H1 (cell line): ENCODE data around the gene TEX2. TPM values are rescaled to one million over a fixed set of nuclear protein-coding genes. Genes with fewer than 3 reads are reported as not detected.

Experiments
- CTCF ChIA-PET: fragments of 300-600 bp; sonication (Branson Sonifier 250); formaldehyde crosslinking; loops from one replicate; lab custom pipeline; 2021; ENCODE audit not compliant: partially characterized antibody; lab: Charles Lee
- POLR2A ChIA-PET: fragments of 300-600 bp; sonication (Branson Sonifier 250); formaldehyde crosslinking; loops from one replicate; lab custom pipeline; 2021; ENCODE audit warnings: inconsistent platforms; ENCODE audit not compliant: partially characterized antibody; lab: Charles Lee
- DNase-seq, 2 experiments: peaks; one replicate each; pipeline versions ENCODE4 v3.0.0 to v3.0.0-alpha.2; 2010 to 2022; ENCODE audit warnings: low spot score in 2 of 2, low read depth in 1 of 2, mixed read lengths in 1 of 2
- FAIRE-seq: peaks from 2 replicates; lab custom pipeline; 2011; peaks lifted over from hg19 to GRCh38; lab: Jason Lieb, UNC
- H2AFZ ChIP-seq: 2 replicates; pipeline ENCODE4 v1.8.1; 2012; ENCODE audit warnings: low read length, inconsistent platforms
- H2AK5ac ChIP-seq: 2 replicates; pipeline ENCODE4 v1.6.1; 2013; ENCODE audit warnings: low read depth, low read length
- H2BK120ac ChIP-seq: replicated peaks from 2 replicates; pipeline ENCODE3; 2013; ENCODE audit warnings: low read depth, low read length, inconsistent platforms
- H2BK12ac ChIP-seq: 2 replicates; pipeline ENCODE4 v1.6.1; 2013; ENCODE audit warnings: low read depth, low read length
- H2BK15ac ChIP-seq: 2 replicates; pipeline ENCODE4 v1.6.1; 2013; ENCODE audit warnings: low read length
- H2BK20ac ChIP-seq: 2 replicates; pipeline ENCODE4 v1.6.1; 2013; ENCODE audit warnings: low read length
- H2BK5ac ChIP-seq: 2 replicates; pipeline ENCODE4 v1.6.1; 2013; ENCODE audit warnings: low read depth, low read length
- H3K14ac ChIP-seq: 2 replicates; pipeline ENCODE4 v1.6.1; 2013; ENCODE audit warnings: inconsistent platforms; ENCODE audit not compliant: insufficient read length
- H3K18ac ChIP-seq: 2 replicates; pipeline ENCODE4 v1.6.1; 2013; ENCODE audit warnings: low read length; ENCODE audit errors: extremely low read depth
- H3K23ac ChIP-seq: 2 replicates; pipeline ENCODE4 v1.6.1; 2013; ENCODE audit warnings: inconsistent platforms; ENCODE audit not compliant: insufficient read length
- H3K23me2 ChIP-seq: 2 replicates; pipeline ENCODE4 v1.6.1; 2013; ENCODE audit warnings: low read depth, low read length
- H3K27ac ChIP-seq: 2 replicates; pipeline ENCODE4 v1.6.1; 2011; ENCODE audit warnings: low read depth, low read length, inconsistent platforms
- H3K27me3 ChIP-seq, 4 experiments: replicated peaks in 1 of 4; 1 replicate in 1 of 4; 2 replicates in 3 of 4; pipeline versions ENCODE4 v1.6.1 to v1.8.1; 2011 to 2013; ENCODE audit warnings: low read length in 3 of 4, mild to moderate bottlenecking in 3 of 4, inconsistent platforms in 2 of 4, mixed read lengths in 2 of 4, moderate library complexity in 1 of 4; ENCODE audit not compliant: control insufficient read depth in 3 of 4, insufficient read depth in 3 of 4; ENCODE audit errors: extremely low read depth in 1 of 4
- H3K36me3 ChIP-seq, 4 experiments: 2 replicates each; pipeline versions ENCODE4 v1.6.1 to v1.8.1; 2011 to 2013; ENCODE audit warnings: mild to moderate bottlenecking in 4 of 4, low read length in 3 of 4, moderate library complexity in 2 of 4, control low read depth in 1 of 4, inconsistent platforms in 1 of 4; ENCODE audit not compliant: insufficient read depth in 4 of 4, control insufficient read depth in 2 of 4
- H3K4ac ChIP-seq: replicated peaks from 2 replicates; pipeline ENCODE3; 2013; ENCODE audit warnings: low read length, low read depth, mixed read lengths, inconsistent platforms; ENCODE audit not compliant: insufficient read length
- H3K4me1 ChIP-seq, 4 experiments: replicated peaks in 1 of 4; 1 replicate in 1 of 4; 2 replicates in 3 of 4; pipeline versions ENCODE4 v1.6.1 to v1.8.1; 2011 to 2013; ENCODE audit warnings: low read length in 3 of 4, inconsistent platforms in 2 of 4, mixed read lengths in 1 of 4; ENCODE audit not compliant: insufficient read depth in 4 of 4, control insufficient read depth in 3 of 4
- H3K4me2 ChIP-seq, 2 experiments: 2 replicates each; pipeline versions ENCODE4 v1.6.1 to v1.8.1; 2011 to 2013; ENCODE audit warnings: low read depth in 2 of 2, low read length in 2 of 2, control low read depth in 1 of 2, inconsistent platforms in 1 of 2, mild to moderate bottlenecking in 1 of 2; ENCODE audit not compliant: insufficient read depth in 1 of 2
- H3K4me3 ChIP-seq, 4 experiments: fragments of 200-600, 300-600 bp in 1 of 4; sonication (generic), shearing (Covaris generic), sonication (Bioruptor Twin) in 1 of 4; 2 replicates each; pipeline versions ENCODE4 v1.5.1 to v1.8.1; 2011 to 2016; ENCODE audit warnings: low read length in 4 of 4, low read depth in 3 of 4, control low read depth in 2 of 4, inconsistent platforms in 2 of 4, mild to moderate bottlenecking in 2 of 4, mixed read lengths in 1 of 4, moderate library complexity in 1 of 4; ENCODE audit not compliant: insufficient read depth in 2 of 4; ENCODE audit errors: extremely low read depth in 1 of 4
- H3K56ac ChIP-seq: replicated peaks from 2 replicates; pipeline ENCODE3; 2013; ENCODE audit warnings: low read depth, mild to moderate bottlenecking, mixed read lengths, low read length, inconsistent platforms; ENCODE audit not compliant: insufficient read length
- H3K79me1 ChIP-seq: 2 replicates; pipeline ENCODE4 v1.6.1; 2013; ENCODE audit warnings: low read depth, low read length, control low read depth
- H3K79me2 ChIP-seq, 2 experiments: 2 replicates each; pipeline versions ENCODE4 v1.6.1 to v1.8.1; 2012 to 2013; ENCODE audit warnings: low read length in 2 of 2, mild to moderate bottlenecking in 2 of 2, inconsistent platforms in 1 of 2; ENCODE audit not compliant: insufficient read depth in 2 of 2, control insufficient read depth in 1 of 2
- H3K9ac ChIP-seq, 4 experiments: replicated peaks in 1 of 4; 1 replicate in 1 of 4; 2 replicates in 3 of 4; pipeline versions ENCODE4 v1.6.1 to v1.8.1; 2011 to 2013; ENCODE audit warnings: low read depth in 3 of 4, low read length in 3 of 4, control low read depth in 2 of 4, mild to moderate bottlenecking in 2 of 4, moderate library complexity in 2 of 4, inconsistent platforms in 1 of 4; ENCODE audit errors: extremely low read depth in 1 of 4
- H3K9me3 ChIP-seq, 2 experiments: 2 replicates each; pipeline versions ENCODE4 v1.6.1 to v1.8.1; 2012 to 2013; ENCODE audit warnings: mild to moderate bottlenecking in 2 of 2, moderate library complexity in 2 of 2, control low read depth in 1 of 2, inconsistent platforms in 1 of 2, low read depth in 1 of 2, low read length in 1 of 2, mixed read lengths in 1 of 2; ENCODE audit not compliant: insufficient read depth in 2 of 2
- H4K20me1 ChIP-seq, 2 experiments: replicated peaks in 1 of 2; 2 replicates each; pipeline versions ENCODE3 to v1.8.1; 2011 to 2013; ENCODE audit warnings: inconsistent platforms in 2 of 2, low read length in 2 of 2, mild to moderate bottlenecking in 1 of 2; ENCODE audit not compliant: insufficient read depth in 2 of 2, control insufficient read depth in 1 of 2
- H4K5ac ChIP-seq: 2 replicates; pipeline ENCODE4 v1.6.1; 2013; ENCODE audit warnings: low read length, low read depth, mixed read lengths, inconsistent platforms; ENCODE audit not compliant: insufficient read length
- H4K8ac ChIP-seq: 2 replicates; pipeline ENCODE4 v1.8.0; 2013; ENCODE audit warnings: mild to moderate bottlenecking, moderate library complexity, low read length, inconsistent platforms; ENCODE audit not compliant: insufficient read depth; ENCODE audit errors: extremely low read depth
- H4K91ac ChIP-seq: replicated peaks from 2 replicates; pipeline ENCODE3; 2013; ENCODE audit warnings: low read length, mixed read lengths, inconsistent platforms; ENCODE audit not compliant: insufficient read length
- CHD1 ChIP-seq: IDR thresholded peaks from 2 replicates; pipeline ENCODE4 v1.6.1; 2012; ENCODE audit warnings: low read depth, low read length, improper control_type of control experiment
- RAD21 ChIP-seq, 2 experiments: IDR thresholded peaks in 1 of 2; conservative IDR thresholded peaks in 1 of 2; 2 replicates each; pipeline ENCODE4 v1.6.1; 2011; ENCODE audit warnings: low read depth in 2 of 2, low read length in 2 of 2, improper control_type of control experiment in 1 of 2, inconsistent platforms in 1 of 2, mild to moderate bottlenecking in 1 of 2, moderate library complexity in 1 of 2
- WGBS, 2 experiments: shearing (Covaris generic) in 1 of 2; methylation state at CpG; one replicate each; pipeline versions ENCODE4 v1.1.6 to v1.1.7; 2013 to 2015; ENCODE audit warnings: low lambda C conversion rate in 2 of 2, mixed read lengths in 2 of 2, inconsistent platforms in 1 of 2, low coverage in 1 of 2, missing lambda C conversion rate in 1 of 2; ENCODE audit not compliant: insufficient replicate concordance in 2 of 2, insufficient coverage in 1 of 2, insufficient read length in 1 of 2; ENCODE audit errors: extremely low coverage in 1 of 2, missing lambda C conversion rate in 1 of 2; 5-methylcytosine and 5-hydroxymethylcytosine counted together
- polyA plus RNA-seq, 7 experiments: library from polyadenylated mRNA; depleted of rRNA in 3 of 7; stranded (reverse) in 5 of 7; unstranded in 2 of 7; fragments of >200 nt in 5 of 7; fragments of 200-250 nt in 2 of 7; gene quantifications; 1 replicate in 5 of 7; 2 replicates in 1 of 7; 4 replicates in 1 of 7; pipeline versions ENCODE4 v1.2.1 to v1.2.3, GENCODE V29; 2011 to 2013; ENCODE audit warnings: missing spikeins in 2 of 7, mixed read lengths in 2 of 7
- total RNA-seq: library from RNA; stranded (reverse); fragmentation: NEBNext Ultra II Directional; extraction: Animal tissue kit (Norgen Biotek cat#: 25700); gene quantifications from 2 replicates; pipeline ENCODE4 v1.2.1, GENCODE V29; 2021

The TEX2 gene
- total and polyA plus RNA-seq, 2 of the 8 experiments (the other 6 are each of a cell fraction or from before 2014, with no cell fraction given), result 6.1 to 15.6 TPM

- Histone ChIP-seq H3K4me3 (no peak overlapping the region), H2AK5ac (no peak overlapping the region), H2BK15ac (no peak overlapping the region), H3K23me2 (no peaks in the 10 kb centered on the region), H3K4me2 (no peak overlapping the region), H3K9ac (no peak overlapping the region), H2BK120ac (no peak overlapping the region), H3K27me3 (no peaks in the 10 kb centered on the region), H2BK20ac (no peak overlapping the region), H3K4ac (no peak overlapping the region), H4K5ac (no peak overlapping the region), H2BK12ac (no peak overlapping the region), H3K56ac (no peak overlapping the region), H3K23ac (no peak overlapping the region), H3K14ac (no peak overlapping the region), H3K9me3 (no peaks in the 10 kb centered on the region), H3K4me1 (no peaks in the 10 kb centered on the region), H3K18ac (no peak overlapping the region), H4K91ac (no peak overlapping the region), H3K27ac (no peak overlapping the region), H3K36me3 (no peaks in the 10 kb centered on the region), H3K79me1 (no peaks in the 10 kb centered on the region), H3K79me2 (no peaks in the 10 kb centered on the region), H2AFZ (no peak overlapping the region), H2BK5ac (no peak overlapping the region), H4K20me1 (no peaks in the 10 kb centered on the region), H4K8ac (no peak overlapping the region)
- FAIRE-seq (no peak), DNase-seq (peak in 1 of 2 experiments; percentile 62)
- CTCF ChIA-PET, result interaction anchor here (0.6 to 3.4 kb wide), 52 partner anchors 8 to 466 kb away, joined by 3 to 27 read pairs (median 4); partner anchors contain the start of gene ICAM2
- 68% methylated on average over 19 of the region's 19 CpGs; no CpG with 5 or more reads in 1 of the 2 experiments for WGBS, 2 experiments
- POLR2A ChIA-PET, result interaction anchor here (0.6 to 2.9 kb wide), 3 partner anchors 135 to 509 kb away, joined by 3 to 29 read pairs (median 3); partner anchors contain the start of gene CCDC47
- TF ChIP-seq CHD1 (no peak), RAD21 (IDR thresholded peaks at IDR 0.05 in 1 of 2, conservative IDR thresholded peaks at IDR 0.05 in 1 of 2; ENCODE audit: low read depth in 2 of 2, low read length in 2 of 2) (peak; percentile 91)
Measured at GRCh38 chr17:64281962-64282752, 19.1 kb upstream of the TEX2 start.
